HG03342 (cell line): ENCODE results near the gene TFIP11.

ENCODE experiments used
- ATAC-seq: cut with Tn5 transposase; IDR thresholded peaks from one replicate; pipeline ENCODE4 v1.9.1; 2021; ENCODE audit warnings: mild to moderate bottlenecking, moderate library complexity; ENCODE audit not compliant: unreplicated experiment

TFIP11 gene

GRCh38 chr22:26479792-26480610, 32.3 kb downstream of the TFIP11 start:
- no peak for ATAC-seq

- ATAC-seq = no peak
Measured at GRCh38 chr22:26479043-26479791, 33.1 kb downstream of the TFIP11 start.

GRCh38 chr22:26477341-26477731, 34.9 kb downstream of the TFIP11 start:
- ATAC-seq = no peak

GRCh38 chr22:26476705-26477340, 35.5 kb downstream of the TFIP11 start:
- no peak for ATAC-seq

- no peak for ATAC-seq
Measured at GRCh38 chr22:26474682-26475081, 37.6 kb downstream of the TFIP11 start.

- no peak for ATAC-seq
Measured at GRCh38 chr22:26471522-26471921, 40.8 kb downstream of the TFIP11 start.

- no peak for ATAC-seq
Measured at GRCh38 chr22:26470807-26471206, 41.5 kb downstream of the TFIP11 start.

GRCh38 chr22:26466196-26466595, 46.1 kb downstream of the TFIP11 start:
- no peak for ATAC-seq

- no peak for ATAC-seq
Measured at GRCh38 chr22:26464312-26464711, 48.0 kb downstream of the TFIP11 start.

GRCh38 chr22:26463688-26464087, 48.6 kb downstream of the TFIP11 start:
- ATAC-seq = no peak

GRCh38 chr22:26463101-26463661, 49.1 kb downstream of the TFIP11 start:
- no peak for ATAC-seq

GRCh38 chr22:26462641-26463040, 49.6 kb downstream of the TFIP11 start:
- no peak for ATAC-seq

GRCh38 chr22:26462051-26462450, 50.2 kb downstream of the TFIP11 start:
- ATAC-seq = no peak

- no peak for ATAC-seq
Measured at GRCh38 chr22:26461188-26461810, 51.0 kb downstream of the TFIP11 start.

- ATAC-seq = no peak
Measured at GRCh38 chr22:26460202-26460601, 52.1 kb downstream of the TFIP11 start.

- ATAC-seq = no peak
Measured at GRCh38 chr22:26457661-26458272, 54.5 kb downstream of the TFIP11 start.

GRCh38 chr22:26453812-26454500, 58.3 kb downstream of the TFIP11 start:
- ATAC-seq = no peak

- no peak for ATAC-seq
Measured at GRCh38 chr22:26453216-26453615, 59.1 kb downstream of the TFIP11 start.

- ATAC-seq = no peak
Measured at GRCh38 chr22:26452236-26453016, 59.8 kb downstream of the TFIP11 start.
